AG04450 (cell line): ENCODE measurements around the gene TRAPPC8. TPM values are rescaled to one million over a fixed set of nuclear protein-coding genes. Genes with fewer than 3 reads are reported as not detected.

Experiments
- CTCF ChIA-PET: fragments of 300-600, 350-600 bp; formaldehyde crosslinking; extraction: SDS; loops from one replicate; lab custom pipeline; 2022; ENCODE audit warnings: antibody characterized with exemption, inconsistent platforms; lab: Charles Lee
- POLR2A ChIA-PET: fragments of 350-600 bp; formaldehyde crosslinking; extraction: SDS; loops from one replicate; lab custom pipeline; 2021; ENCODE audit warnings: antibody characterized with exemption, inconsistent platforms; lab: Yijun Ruan, JAX
- DNase-seq: peaks from one replicate; pipeline ENCODE4 v3.0.0-alpha.2; 2011; ENCODE audit warnings: low read depth, low spot score
- H3K27ac ChIP-seq: one replicate; pipeline ENCODE4 v1.5.1; 2012; ENCODE audit warnings: low read depth, low read length, control low read depth
- H3K27me3 ChIP-seq: one replicate; pipeline ENCODE4 v1.6.0; 2012; ENCODE audit warnings: low read length; ENCODE audit not compliant: control insufficient read depth, insufficient read depth
- H3K4me3 ChIP-seq: 2 replicates; pipeline ENCODE4 v1.5.1; 2011; ENCODE audit warnings: mild to moderate bottlenecking, low read depth, low read length, control low read depth
- H3K9me3 ChIP-seq: 2 replicates; pipeline ENCODE4 v1.5.1; 2012; ENCODE audit warnings: low read length; ENCODE audit not compliant: control insufficient read depth, insufficient read depth
- polyA plus RNA-seq: library from polyadenylated mRNA; depleted of rRNA; stranded (reverse); fragments of >200 nt; gene quantifications from 2 replicates; pipeline ENCODE4 v1.2.3, GENCODE V29; 2011
- TF ChIP-seq, protein P1 (sequence below): IDR thresholded peaks from 2 replicates; pipeline ENCODE4 v1.5.1; 2011; ENCODE audit warnings: low read depth, low read length, control low read depth, inconsistent platforms

Gene TRAPPC8
- polyA plus RNA-seq, 1 experiment: 57.6 TPM

DNA sequence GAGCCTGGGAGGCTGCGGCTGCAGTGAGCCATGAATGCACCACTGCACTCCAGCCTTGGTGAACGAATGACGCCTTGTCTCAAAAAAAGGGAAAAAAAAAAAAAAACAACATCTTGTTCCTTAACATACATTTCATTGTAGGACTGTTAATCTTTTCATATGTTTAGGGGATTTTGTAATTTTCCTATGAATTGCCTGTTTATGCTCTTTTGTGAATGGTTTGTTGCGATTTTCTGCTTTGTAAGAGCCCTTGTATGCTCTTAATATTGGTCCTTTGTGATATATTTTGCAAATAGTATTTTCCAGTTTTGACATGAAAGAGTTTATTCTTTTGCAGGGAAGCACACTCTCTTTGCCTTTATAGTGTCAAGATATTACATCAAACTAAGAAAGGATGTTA, 50.0 kb downstream of the TRAPPC8 start:
- TF ChIP-seq, protein P1, sequence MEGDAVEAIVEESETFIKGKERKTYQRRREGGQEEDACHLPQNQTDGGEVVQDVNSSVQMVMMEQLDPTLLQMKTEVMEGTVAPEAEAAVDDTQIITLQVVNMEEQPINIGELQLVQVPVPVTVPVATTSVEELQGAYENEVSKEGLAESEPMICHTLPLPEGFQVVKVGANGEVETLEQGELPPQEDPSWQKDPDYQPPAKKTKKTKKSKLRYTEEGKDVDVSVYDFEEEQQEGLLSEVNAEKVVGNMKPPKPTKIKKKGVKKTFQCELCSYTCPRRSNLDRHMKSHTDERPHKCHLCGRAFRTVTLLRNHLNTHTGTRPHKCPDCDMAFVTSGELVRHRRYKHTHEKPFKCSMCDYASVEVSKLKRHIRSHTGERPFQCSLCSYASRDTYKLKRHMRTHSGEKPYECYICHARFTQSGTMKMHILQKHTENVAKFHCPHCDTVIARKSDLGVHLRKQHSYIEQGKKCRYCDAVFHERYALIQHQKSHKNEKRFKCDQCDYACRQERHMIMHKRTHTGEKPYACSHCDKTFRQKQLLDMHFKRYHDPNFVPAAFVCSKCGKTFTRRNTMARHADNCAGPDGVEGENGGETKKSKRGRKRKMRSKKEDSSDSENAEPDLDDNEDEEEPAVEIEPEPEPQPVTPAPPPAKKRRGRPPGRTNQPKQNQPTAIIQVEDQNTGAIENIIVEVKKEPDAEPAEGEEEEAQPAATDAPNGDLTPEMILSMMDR: no peak
- Histone ChIP-seq H3K27ac (no peak overlapping the region), H3K27me3 (no peaks in the 10 kb centered on the region), H3K4me3 (no peak overlapping the region), H3K9me3 (no peaks in the 10 kb centered on the region)
- ChIA-PET POLR2A (interaction anchor here (0.6 kb wide), 1 partner anchor 11 kb away, joined by 5 read pairs; no protein-coding TSS in a partner anchor), CTCF (interaction anchor here (1.0 kb wide), 1 partner anchor 9 kb away, joined by 3 read pairs; no protein-coding TSS in a partner anchor)
- DNase-seq: no peak

DNA sequence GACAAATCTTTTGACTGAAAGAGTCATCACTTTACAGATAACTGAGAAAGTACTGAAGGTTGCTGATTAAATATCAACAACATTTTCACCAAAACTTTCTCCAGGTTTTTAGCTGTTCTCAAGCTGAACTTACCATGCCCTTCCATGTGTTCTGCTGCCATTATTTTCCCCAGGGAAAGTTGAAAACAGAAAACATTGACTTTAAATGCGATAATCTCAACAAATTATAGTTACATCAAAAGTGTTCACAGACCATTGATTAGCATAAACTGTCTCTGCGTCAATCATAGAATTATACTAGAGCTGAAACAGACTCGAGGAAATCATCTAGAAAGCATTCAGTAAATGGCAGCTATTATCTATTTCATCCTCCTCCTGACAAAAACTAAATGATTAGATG, 51.4 kb downstream of the TRAPPC8 start:
- ChIA-PET POLR2A (no interaction called here), CTCF (no interaction called here)
- TF ChIP-seq, protein P1: no peak
- Histone ChIP-seq H3K27me3 (no peaks in the 10 kb centered on the region), H3K9me3 (no peaks in the 10 kb centered on the region), H3K27ac (no peak overlapping the region), H3K4me3 (no peak overlapping the region)
- no peak for DNase-seq

DNA sequence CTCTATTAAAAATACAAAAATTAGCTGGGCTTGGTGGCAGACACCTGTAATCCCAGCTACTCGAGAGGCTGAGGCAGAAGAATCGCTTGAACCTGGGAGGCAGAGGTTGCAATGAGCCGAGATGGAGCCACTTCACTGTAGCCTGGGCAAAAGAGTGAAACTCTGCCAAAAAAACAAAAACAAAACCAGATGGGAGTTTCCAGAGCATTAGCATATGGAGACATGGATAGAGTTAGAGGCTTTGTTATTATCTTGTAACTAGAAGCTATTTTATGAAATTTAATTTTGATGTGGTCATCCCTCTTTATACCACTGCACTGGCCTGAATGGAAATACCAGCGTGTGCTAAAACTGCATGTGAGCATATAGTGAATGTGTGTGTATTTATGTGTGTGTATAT, 58.9 kb downstream of the TRAPPC8 start:
- no peaks in the 10 kb centered on the region for H3K27me3 ChIP-seq
- H3K9me3 ChIP-seq: no peaks in the 10 kb centered on the region
- H3K27ac ChIP-seq: no peak overlapping the region
- DNase-seq: no peak
- ChIA-PET CTCF (no interaction called here), POLR2A (no interaction called here)
- H3K4me3 ChIP-seq: no peak overlapping the region
- TF ChIP-seq, protein P1: no peak

DNA sequence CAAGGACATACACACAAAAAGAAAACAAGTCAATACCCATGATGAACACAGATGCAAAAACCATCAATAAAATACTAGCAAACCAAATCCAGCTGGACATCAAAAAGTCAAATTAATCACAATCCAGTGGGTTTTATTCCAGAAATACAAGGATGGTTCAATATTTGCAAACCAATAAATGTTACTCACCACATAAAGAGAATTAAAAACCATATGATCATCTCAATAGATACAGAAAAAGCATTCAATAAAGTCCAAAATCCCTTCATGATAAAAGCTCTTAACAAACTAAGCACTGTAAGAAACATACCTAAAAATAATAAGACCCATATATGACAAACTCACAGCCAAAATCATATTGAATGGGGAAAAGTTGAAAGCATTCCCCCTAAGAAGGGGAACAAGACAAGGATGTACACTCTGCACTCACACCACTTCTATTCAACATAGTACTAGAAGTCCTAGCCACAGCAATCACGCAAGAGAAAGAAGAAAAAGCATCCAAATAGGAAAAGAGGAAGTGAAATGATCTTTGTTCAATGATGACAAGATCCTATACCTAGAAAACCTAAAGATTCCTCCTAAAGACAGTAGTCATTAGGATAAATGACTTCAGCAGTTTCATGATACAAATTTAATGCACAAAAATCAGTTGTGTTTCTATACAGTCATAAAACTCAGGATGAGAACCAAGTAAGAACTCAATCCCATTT, 62.6 kb downstream of the TRAPPC8 start:
- CTCF ChIA-PET: no interaction called here
- TF ChIP-seq, protein P1: no peak
- H3K27ac ChIP-seq: no peak overlapping the region
- H3K9me3 ChIP-seq: no peaks in the 10 kb centered on the region
- no peak for DNase-seq
- H3K27me3 ChIP-seq: no peaks in the 10 kb centered on the region
- H3K4me3 ChIP-seq: no peak overlapping the region
- POLR2A ChIA-PET: no interaction called here

DNA sequence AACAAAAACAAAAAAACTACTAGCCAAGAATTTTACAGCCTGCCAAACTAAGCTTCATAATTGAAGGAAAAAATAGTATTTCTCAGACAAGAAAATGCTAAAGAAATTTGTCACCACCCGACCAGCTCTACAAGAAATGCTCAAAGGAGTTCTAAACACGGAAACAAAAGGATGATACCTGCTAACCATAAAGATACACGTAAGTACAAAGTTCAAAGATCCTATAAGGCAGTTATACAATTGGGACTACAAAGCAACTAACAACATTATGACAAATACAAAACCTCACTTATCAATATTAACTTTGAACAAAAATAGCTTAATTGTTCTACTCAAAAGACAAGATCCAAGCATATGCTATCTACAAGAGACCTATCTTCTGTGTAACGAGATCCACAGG, 64.6 kb downstream of the TRAPPC8 start:
- DNase-seq: no peak
- ChIA-PET CTCF (no interaction called here), POLR2A (no interaction called here)
- no peak overlapping the region for H3K4me3 ChIP-seq
- TF ChIP-seq, protein P1: no peak
- H3K27me3 ChIP-seq: no peaks in the 10 kb centered on the region
- H3K9me3 ChIP-seq: no peaks in the 10 kb centered on the region
- H3K27ac ChIP-seq: no peak overlapping the region
